ENCODE measurements around the gene SPATC1L. TPM values are rescaled to one million over a fixed set of nuclear protein-coding genes. Genes with fewer than 3 reads are reported as not detected.

Gene SPATC1L
- total and polyA plus RNA-seq, 2 donors (not counting 1 experiment from before 2014, with no cell fraction given) = 11.4 to 15.4 TPM

DNA sequence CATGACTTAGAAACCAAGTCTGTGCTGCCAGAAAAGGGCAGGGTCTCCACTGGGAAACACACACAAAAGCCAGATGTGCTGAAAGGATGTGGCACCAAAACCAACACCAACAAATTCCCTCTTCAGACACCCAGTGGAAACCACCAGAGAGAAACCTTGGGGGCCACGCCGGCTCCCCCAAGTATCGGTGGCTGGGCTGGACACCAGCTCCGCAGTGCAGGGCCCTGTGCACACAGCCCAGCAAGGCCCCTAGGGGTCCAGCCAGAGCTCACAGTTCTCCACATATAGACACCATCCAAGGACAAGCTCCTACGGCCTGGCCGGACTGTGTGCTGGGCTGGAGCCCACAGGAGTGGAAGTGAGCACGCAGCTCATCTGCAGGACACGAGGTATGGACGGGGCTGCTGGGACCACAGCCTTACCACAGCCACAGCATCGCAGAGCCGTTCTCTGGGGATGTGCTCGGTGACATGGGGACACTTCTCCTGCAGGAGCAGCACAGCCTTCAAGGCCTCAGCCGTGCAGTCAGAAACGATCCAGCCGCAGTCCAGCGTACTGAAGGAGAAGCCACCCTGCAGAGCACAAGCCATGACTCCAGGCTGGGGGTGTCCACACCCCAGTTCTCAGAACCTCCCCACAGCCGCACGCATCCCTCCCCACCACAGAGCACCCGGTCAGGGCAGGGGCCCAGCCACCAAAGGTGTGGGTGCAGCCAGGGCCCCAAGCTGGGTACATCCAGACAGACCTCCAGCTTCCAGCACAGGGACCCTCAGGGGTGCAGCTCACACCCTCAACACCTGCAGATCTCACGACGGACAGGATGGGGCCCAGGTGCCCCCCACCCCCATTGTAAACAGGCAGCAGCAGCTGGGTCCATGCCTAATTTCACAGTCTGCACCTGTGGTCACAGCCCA is 23.0 kb upstream of the SPATC1L start:
- Histone ChIP-seq H3K36me3 (replicated peaks in 1 of 2; ENCODE audit: control extremely low read depth in 1 of 2, control insufficient read depth in 1 of 2, extremely low read depth in 1 of 2, insufficient read depth in 2 of 2, low read length in 1 of 2) (peaks cover 1 to 3% of the 10 kb centered on the region in 2 experiments), H3K9me3 (ENCODE audit: control extremely low read depth in 1 of 3, control insufficient read depth in 2 of 3, insufficient read depth in 1 of 3, low read length in 2 of 3) (no peaks in the 10 kb centered on the region), H3K9ac (ENCODE audit: low read length) (no peak overlapping the region), H4K20me1 (ENCODE audit: control insufficient read depth, insufficient read depth, low read length, poor library complexity, severe bottlenecking) (no peaks in the 10 kb centered on the region), H3K4me1 (ENCODE audit: control insufficient read depth in 2 of 2, insufficient read depth in 2 of 2, low read length in 2 of 2) (no peaks in the 10 kb centered on the region), H3K4me3 (ENCODE audit: control extremely low read depth in 1 of 5, extremely low read depth in 1 of 5, insufficient read depth in 1 of 5, low read depth in 2 of 5, low read length in 4 of 5) (no peak overlapping the region), H3K79me2 (ENCODE audit: control insufficient read depth, insufficient read depth, low read length) (no peaks in the 10 kb centered on the region), H3K27me3 (replicated peaks in 1 of 4; ENCODE audit: control extremely low read depth in 1 of 4, control insufficient read depth in 3 of 4, insufficient read depth in 4 of 4, low read length in 3 of 4) (no peaks in the 10 kb centered on the region), H2AFZ (ENCODE audit: insufficient read depth, low read depth, low read length, poor library complexity, severe bottlenecking) (no peak overlapping the region), H3K27ac (ENCODE audit: low read length in 2 of 2) (no peak overlapping the region), H3K4me2 (replicated peaks; ENCODE audit: low read depth, low read length, poor library complexity, severe bottlenecking) (no peak overlapping the region)
- TF ChIP-seq EZH2 (IDR thresholded peaks at IDR 0.05; ENCODE audit: borderline replicate concordance, insufficient read depth, low read depth, low read length, poor library complexity, severe bottlenecking) = no peak
- TF ChIP-seq, protein P1, sequence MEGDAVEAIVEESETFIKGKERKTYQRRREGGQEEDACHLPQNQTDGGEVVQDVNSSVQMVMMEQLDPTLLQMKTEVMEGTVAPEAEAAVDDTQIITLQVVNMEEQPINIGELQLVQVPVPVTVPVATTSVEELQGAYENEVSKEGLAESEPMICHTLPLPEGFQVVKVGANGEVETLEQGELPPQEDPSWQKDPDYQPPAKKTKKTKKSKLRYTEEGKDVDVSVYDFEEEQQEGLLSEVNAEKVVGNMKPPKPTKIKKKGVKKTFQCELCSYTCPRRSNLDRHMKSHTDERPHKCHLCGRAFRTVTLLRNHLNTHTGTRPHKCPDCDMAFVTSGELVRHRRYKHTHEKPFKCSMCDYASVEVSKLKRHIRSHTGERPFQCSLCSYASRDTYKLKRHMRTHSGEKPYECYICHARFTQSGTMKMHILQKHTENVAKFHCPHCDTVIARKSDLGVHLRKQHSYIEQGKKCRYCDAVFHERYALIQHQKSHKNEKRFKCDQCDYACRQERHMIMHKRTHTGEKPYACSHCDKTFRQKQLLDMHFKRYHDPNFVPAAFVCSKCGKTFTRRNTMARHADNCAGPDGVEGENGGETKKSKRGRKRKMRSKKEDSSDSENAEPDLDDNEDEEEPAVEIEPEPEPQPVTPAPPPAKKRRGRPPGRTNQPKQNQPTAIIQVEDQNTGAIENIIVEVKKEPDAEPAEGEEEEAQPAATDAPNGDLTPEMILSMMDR (IDR thresholded peaks at IDR 0.05) = no peak
- Mint-ChIP-seq H3K27me3 (no peaks in the 10 kb centered on the region), H3K27ac (no peak overlapping the region), H3K9me3 (ENCODE audit: insufficient read depth) (no peaks in the 10 kb centered on the region), H3K4me1 (no peaks in the 10 kb centered on the region), H3K4me3 (no peak overlapping the region)
- CTCF ChIA-PET = no interaction called here
- WGBS (ENCODE audit: insufficient coverage) = 92% methylated on average over 21 of the region's 21 CpGs
- POLR2A ChIA-PET = interaction anchor here (0.6 kb wide), 1 partner anchor 21 kb away, joined by 5 read pairs; the partner anchor contains the start of gene LSS
- DNase-seq (no peak), ATAC-seq (ENCODE audit: low read depth) (no peak)
- intact Hi-C loops (cut with micrococcal nuclease) = no loop called here

Measured in B cell (primary cell).